H9 (cell line): ENCODE data around the gene OR11G2. TPM values are rescaled to one million over a fixed set of nuclear protein-coding genes. Genes with fewer than 3 reads are reported as not detected.
A peak's percentile ranks its signal among the peaks of the same experiment; 100 is the strongest.

Source experiments
- DNase-seq: peaks from one replicate; pipeline ENCODE4 v3.0.0-alpha.2; 2017
- H2AFZ ChIP-seq: one replicate; pipeline ENCODE4 v1.6.1; 2013; ENCODE audit warnings: mild to moderate bottlenecking, low read length, control low read depth, moderate library complexity
- H2AK5ac ChIP-seq: 2 replicates; pipeline ENCODE4 v1.6.1; 2013; ENCODE audit warnings: low read length, control low read depth, mixed read lengths; ENCODE audit not compliant: insufficient read length
- H2BK120ac ChIP-seq: one replicate; pipeline ENCODE4 v1.6.1; 2013; ENCODE audit warnings: low read depth, mild to moderate bottlenecking, low read length, control low read depth, inconsistent platforms; ENCODE audit not compliant: poor library complexity, severe bottlenecking
- H2BK12ac ChIP-seq: 2 replicates; pipeline ENCODE4 v1.6.1; 2013; ENCODE audit warnings: low read length, control low read depth, mixed read lengths, low read depth; ENCODE audit not compliant: insufficient read length
- H2BK15ac ChIP-seq: 2 replicates; pipeline ENCODE4 v1.6.1; 2013; ENCODE audit warnings: low read depth, low read length, control low read depth
- H2BK20ac ChIP-seq: one replicate; pipeline ENCODE4 v1.6.1; 2013; ENCODE audit warnings: low read depth, mild to moderate bottlenecking, low read length, control low read depth, inconsistent platforms; ENCODE audit not compliant: poor library complexity, severe bottlenecking
- H2BK5ac ChIP-seq: 2 replicates; pipeline ENCODE4 v1.6.1; 2013; ENCODE audit warnings: low read length, control low read depth, mixed read lengths; ENCODE audit not compliant: insufficient read length
- H3K14ac ChIP-seq: 2 replicates; pipeline ENCODE4 v1.6.1; 2013; ENCODE audit warnings: low read length, control low read depth; ENCODE audit not compliant: insufficient read depth
- H3K18ac ChIP-seq: 2 replicates; pipeline ENCODE4 v1.6.1; 2013; ENCODE audit warnings: low read depth, mild to moderate bottlenecking, mixed read lengths, low read length, control low read depth; ENCODE audit not compliant: insufficient read length
- H3K23ac ChIP-seq: 2 replicates; pipeline ENCODE4 v1.6.1; 2013; ENCODE audit warnings: low read length, control low read depth, mixed read lengths, low read depth; ENCODE audit not compliant: insufficient read length
- H3K23me2 ChIP-seq: 2 replicates; pipeline ENCODE4 v1.6.1; 2013; ENCODE audit warnings: low read depth, mild to moderate bottlenecking, mixed read lengths, low read length, control low read depth; ENCODE audit not compliant: insufficient read length, poor library complexity, severe bottlenecking
- H3K27ac ChIP-seq: 2 replicates; pipeline ENCODE4 v1.5.1; 2013; ENCODE audit warnings: low read length, control low read depth, mixed read lengths, low read depth; ENCODE audit not compliant: insufficient read length
- H3K27me3 ChIP-seq: 2 replicates; pipeline ENCODE4 v1.6.1; 2013; ENCODE audit warnings: low read length, control low read depth, inconsistent platforms; ENCODE audit not compliant: insufficient read depth
- H3K4ac ChIP-seq: 2 replicates; pipeline ENCODE4 v1.6.1; 2013; ENCODE audit warnings: low read depth, mild to moderate bottlenecking, control low read depth, inconsistent platforms, low read length, moderate library complexity
- H3K4me1 ChIP-seq: 2 replicates; pipeline ENCODE4 v1.6.1; 2013; ENCODE audit warnings: low read length, control low read depth, inconsistent platforms; ENCODE audit not compliant: insufficient read depth
- H3K4me2 ChIP-seq: 2 replicates; pipeline ENCODE4 v1.6.1; 2013; ENCODE audit warnings: low read length, control low read depth, mixed read lengths; ENCODE audit not compliant: insufficient read length, insufficient read depth
- H3K56ac ChIP-seq: 2 replicates; pipeline ENCODE4 v1.6.1; 2013; ENCODE audit warnings: low read depth, mild to moderate bottlenecking, mixed read lengths, low read length, control low read depth; ENCODE audit not compliant: insufficient read length
- H3K79me1 ChIP-seq: 2 replicates; pipeline ENCODE4 v1.6.1; 2013; ENCODE audit warnings: low read depth, mild to moderate bottlenecking, moderate library complexity, low read length, control low read depth, inconsistent platforms; ENCODE audit not compliant: insufficient read depth, poor library complexity, severe bottlenecking
- H3K79me2 ChIP-seq: 2 replicates; pipeline ENCODE4 v1.6.1; 2013; ENCODE audit warnings: low read length, control low read depth, inconsistent platforms; ENCODE audit not compliant: insufficient read depth
- H3K9ac ChIP-seq: 2 replicates; pipeline ENCODE4 v1.6.1; 2013; ENCODE audit warnings: low read length, control low read depth, mixed read lengths; ENCODE audit not compliant: insufficient read length; ENCODE audit errors: extremely low read depth
- H3K9me3 ChIP-seq: one replicate; pipeline ENCODE4 v1.6.1; 2013; ENCODE audit warnings: low read depth, low read length, inconsistent platforms; ENCODE audit not compliant: control insufficient read depth
- H3T11ph ChIP-seq: one replicate; pipeline ENCODE4 v1.6.1; 2013; ENCODE audit warnings: mild to moderate bottlenecking, low read length, control low read depth, inconsistent platforms
- H4K20me1 ChIP-seq: one replicate; pipeline ENCODE4 v1.6.1; 2013; ENCODE audit not compliant: control insufficient read depth, insufficient read length, insufficient read depth
- H4K5ac ChIP-seq: 2 replicates; pipeline ENCODE4 v1.6.1; 2013; ENCODE audit warnings: low read depth, mild to moderate bottlenecking, mixed read lengths, low read length, control low read depth; ENCODE audit not compliant: insufficient read length
- H4K8ac ChIP-seq: replicated peaks from 2 replicates; pipeline ENCODE4 v1.6.1; 2013; ENCODE audit warnings: low read length, control low read depth, mixed read lengths, low read depth; ENCODE audit not compliant: insufficient read length
- H4K91ac ChIP-seq: 2 replicates; pipeline ENCODE4 v1.6.1; 2013; ENCODE audit warnings: low read depth, mild to moderate bottlenecking, moderate library complexity, mixed read lengths, low read length, control low read depth; ENCODE audit not compliant: insufficient read length
- H3K27ac Mint-ChIP-seq, 3 experiments: 2 replicates in 2 of 3; 3 replicates in 1 of 3; pipeline ENCODE4 v1.8.0; 2020 to 2021; ENCODE audit warnings: mixed read lengths in 3 of 3, mild to moderate bottlenecking in 1 of 3, moderate library complexity in 1 of 3
- H3K27me3 Mint-ChIP-seq: 2 replicates; pipeline ENCODE4 v1.8.0; 2021; ENCODE audit warnings: low read depth, mild to moderate bottlenecking, moderate library complexity, mixed read lengths
- H3K36me3 Mint-ChIP-seq, 3 experiments: 2 replicates in 2 of 3; 3 replicates in 1 of 3; pipeline ENCODE4 v1.8.0; 2020 to 2021; ENCODE audit warnings: low read depth in 3 of 3, mixed read lengths in 3 of 3; ENCODE audit not compliant: insufficient read depth in 1 of 3
- H3K4me1 Mint-ChIP-seq, 2 experiments: 2 replicates each; pipeline ENCODE4 v1.8.0; 2020; ENCODE audit warnings: mixed read lengths in 2 of 2
- H3K4me3 Mint-ChIP-seq, 2 experiments: 2 replicates in 1 of 2; 3 replicates in 1 of 2; pipeline ENCODE4 v1.8.0; 2020 to 2021; ENCODE audit warnings: mild to moderate bottlenecking in 2 of 2, mixed read lengths in 2 of 2, moderate library complexity in 1 of 2
- H3K9me3 Mint-ChIP-seq, 2 experiments: 2 replicates in 1 of 2; 3 replicates in 1 of 2; pipeline ENCODE4 v1.8.0; 2020; ENCODE audit warnings: mild to moderate bottlenecking in 2 of 2, mixed read lengths in 2 of 2, moderate library complexity in 1 of 2
- WGBS: extraction: QIAGEN DNeasy Blood & Tissue Kit; methylation state at CpG from one replicate; pipeline ENCODE4 v1.1.7; 2013; ENCODE audit warnings: missing lambda C conversion rate, low lambda C conversion rate, mixed read lengths; ENCODE audit not compliant: insufficient read length; ENCODE audit errors: extremely low coverage; 5-methylcytosine and 5-hydroxymethylcytosine counted together
- total RNA-seq: library from RNA; stranded (reverse); gene quantifications from 2 replicates; pipeline ENCODE4 v1.2.1, GENCODE V29; 2021
- TF ChIP-seq, protein P1 (sequence below): fragments of 200-600 bp; sonication (generic); conservative IDR thresholded peaks from 3 replicates; pipeline ENCODE4 v1.8.0; 2021; ENCODE audit warnings: antibody characterized with exemption, mild to moderate bottlenecking

The OR11G2 gene
- total RNA-seq, 1 experiment from 2014 or later: not detected

DNA sequence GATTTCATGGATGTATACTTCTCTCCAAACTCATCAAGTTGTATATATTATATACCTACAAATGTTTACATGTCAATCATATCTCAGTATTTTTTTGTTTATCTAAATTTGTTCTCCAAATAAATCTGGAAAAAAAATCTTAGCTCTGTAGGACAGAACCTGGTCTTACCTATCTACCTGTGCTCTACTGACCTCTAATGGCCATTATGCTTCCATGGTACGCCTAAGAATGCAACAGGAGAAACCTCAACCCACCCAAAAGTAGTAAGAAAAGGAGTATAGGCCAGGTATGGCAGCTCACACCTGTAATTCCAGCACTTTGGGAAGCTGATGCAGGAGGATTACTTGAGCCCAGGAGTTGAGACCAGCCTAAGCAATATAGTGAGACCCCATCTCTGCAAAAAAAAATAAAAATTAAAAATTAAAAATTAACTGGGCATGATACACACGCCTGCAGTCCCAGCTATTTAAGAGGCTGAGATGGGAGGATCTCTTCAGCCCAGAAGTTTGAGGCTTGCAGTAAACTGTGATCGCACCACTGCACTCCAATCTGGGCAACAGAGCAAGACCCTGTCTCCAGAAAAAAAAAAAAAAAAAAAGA lies 57.0 kb downstream of the OR11G2 start:
- no peak overlapping the region for H4K8ac ChIP-seq
- no peak overlapping the region for H3K18ac ChIP-seq
- no peak overlapping the region for H3K27ac ChIP-seq
- no peak overlapping the region for H3T11ph ChIP-seq
- H3K4me2 ChIP-seq: no peak overlapping the region
- no peak overlapping the region for H2AK5ac ChIP-seq
- no peak overlapping the region for H2AFZ ChIP-seq
- H4K91ac ChIP-seq: no peak overlapping the region
- H3K14ac ChIP-seq: no peak overlapping the region
- peaks cover 56% of the 10 kb centered on the region for H3K9me3 ChIP-seq
- Mint-ChIP-seq H3K4me1 (no peaks in the 10 kb centered on the region), H3K27ac (no peak overlapping the region), H3K4me3 (no peak overlapping the region), H3K9me3 (peaks cover 63 to 66% of the 10 kb centered on the region in 2 experiments), H3K36me3 (peaks cover 4 to 10% (median 7%) of the 10 kb centered on the region in 3 experiments; a peak in 5 of 7 replicates), H3K27me3 (no peaks in the 10 kb centered on the region; the same call in none of the 2 replicates)
- H3K27me3 ChIP-seq: no peaks in the 10 kb centered on the region
- no peak overlapping the region for H2BK5ac ChIP-seq
- no peaks in the 10 kb centered on the region for H3K4me1 ChIP-seq
- H2BK12ac ChIP-seq: no peak overlapping the region
- no peak overlapping the region for H3K23ac ChIP-seq
- no peak overlapping the region for H2BK120ac ChIP-seq
- H3K23me2 ChIP-seq: no peaks in the 10 kb centered on the region
- H3K9ac ChIP-seq: no peak overlapping the region
- no peak overlapping the region for H2BK20ac ChIP-seq
- H4K5ac ChIP-seq: no peak overlapping the region
- no peak overlapping the region for H3K56ac ChIP-seq
- H3K4ac ChIP-seq: no peak overlapping the region
- no CpG with 5 or more reads among the region's 3 CpGs for WGBS
- TF ChIP-seq, protein P1, sequence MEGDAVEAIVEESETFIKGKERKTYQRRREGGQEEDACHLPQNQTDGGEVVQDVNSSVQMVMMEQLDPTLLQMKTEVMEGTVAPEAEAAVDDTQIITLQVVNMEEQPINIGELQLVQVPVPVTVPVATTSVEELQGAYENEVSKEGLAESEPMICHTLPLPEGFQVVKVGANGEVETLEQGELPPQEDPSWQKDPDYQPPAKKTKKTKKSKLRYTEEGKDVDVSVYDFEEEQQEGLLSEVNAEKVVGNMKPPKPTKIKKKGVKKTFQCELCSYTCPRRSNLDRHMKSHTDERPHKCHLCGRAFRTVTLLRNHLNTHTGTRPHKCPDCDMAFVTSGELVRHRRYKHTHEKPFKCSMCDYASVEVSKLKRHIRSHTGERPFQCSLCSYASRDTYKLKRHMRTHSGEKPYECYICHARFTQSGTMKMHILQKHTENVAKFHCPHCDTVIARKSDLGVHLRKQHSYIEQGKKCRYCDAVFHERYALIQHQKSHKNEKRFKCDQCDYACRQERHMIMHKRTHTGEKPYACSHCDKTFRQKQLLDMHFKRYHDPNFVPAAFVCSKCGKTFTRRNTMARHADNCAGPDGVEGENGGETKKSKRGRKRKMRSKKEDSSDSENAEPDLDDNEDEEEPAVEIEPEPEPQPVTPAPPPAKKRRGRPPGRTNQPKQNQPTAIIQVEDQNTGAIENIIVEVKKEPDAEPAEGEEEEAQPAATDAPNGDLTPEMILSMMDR: peak; percentile 40; the same call in 2 of the 3 replicates
- no peak overlapping the region for H2BK15ac ChIP-seq
- H3K79me2 ChIP-seq: no peaks in the 10 kb centered on the region
- no peaks in the 10 kb centered on the region for H4K20me1 ChIP-seq
- no peak for DNase-seq
- no peaks in the 10 kb centered on the region for H3K79me1 ChIP-seq

Other genes starting within 250 kb of the OR11G2 start
- not detected in 2 replicates for gene OR4K15, start 215.3 kb upstream of the OR11G2 start, total RNA-seq
- not detected in 2 replicates for gene OR4Q2, start 188.7 kb upstream of the OR11G2 start, total RNA-seq
- gene OR4K14, start 171.6 kb upstream of the OR11G2 start, total RNA-seq: not detected in 2 replicates
- gene OR4K13, start 154.9 kb upstream of the OR11G2 start, total RNA-seq: not detected in 2 replicates
- not detected in 2 replicates for gene OR4L1, start 130.9 kb upstream of the OR11G2 start, total RNA-seq
- gene OR4K17, start 80.2 kb upstream of the OR11G2 start, total RNA-seq: not detected in 2 replicates
- gene OR4N5, start 52.1 kb upstream of the OR11G2 start, total RNA-seq: not detected in 2 replicates
- not detected in 2 replicates for gene OR11H6, start 32.8 kb downstream of the OR11G2 start, total RNA-seq
- not detected in 2 replicates for gene OR11H7, start 38.1 kb downstream of the OR11G2 start, total RNA-seq
- gene OR11H4, start 48.4 kb downstream of the OR11G2 start, total RNA-seq: not detected in 2 replicates
- gene TTC5, start 115.1 kb downstream of the OR11G2 start, total RNA-seq: 20.6 and 22.6 TPM in 2 replicates
- 165 and 168 TPM in 2 replicates for gene CCNB1IP1, start 142.4 kb downstream of the OR11G2 start, total RNA-seq
- gene PARP2, start 152.7 kb downstream of the OR11G2 start, total RNA-seq: 25.2 and 25.4 TPM in 2 replicates
- 14.5 and 15.8 TPM in 2 replicates for gene TEP1, start 222.6 kb downstream of the OR11G2 start, total RNA-seq
- gene KLHL33, start 245.3 kb downstream of the OR11G2 start, total RNA-seq: 0.04 TPM in 2 replicates